GM18499 (cell line): ENCODE results near the gene TNFSF10.

Experiments
- ATAC-seq: cut with Tn5 transposase; IDR thresholded peaks from one replicate; pipeline ENCODE4 v1.9.1; 2021; ENCODE audit warnings: moderate number of reproducible peaks; ENCODE audit not compliant: insufficient read depth, unreplicated experiment

The TNFSF10 gene

DNA sequence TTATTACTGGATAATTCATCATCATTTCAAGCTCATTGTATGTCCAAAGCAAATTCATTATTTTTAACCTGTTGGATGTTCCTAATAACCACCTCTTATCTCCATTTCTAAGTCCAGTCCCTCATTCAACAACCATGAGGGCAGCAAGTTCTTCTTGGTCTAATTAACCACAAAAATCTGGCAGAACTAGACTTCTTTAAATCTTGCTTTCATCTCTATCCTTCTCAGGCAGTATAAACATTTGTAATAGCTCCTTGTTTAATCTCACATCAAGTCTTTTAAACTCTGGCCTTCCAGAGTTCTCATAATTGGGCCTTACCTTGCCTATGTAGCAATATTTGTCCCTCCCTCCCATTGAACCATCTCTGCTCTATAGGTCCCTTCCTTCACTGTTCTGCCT, 57.9 kb downstream of the TNFSF10 start:
- no peak for ATAC-seq

DNA sequence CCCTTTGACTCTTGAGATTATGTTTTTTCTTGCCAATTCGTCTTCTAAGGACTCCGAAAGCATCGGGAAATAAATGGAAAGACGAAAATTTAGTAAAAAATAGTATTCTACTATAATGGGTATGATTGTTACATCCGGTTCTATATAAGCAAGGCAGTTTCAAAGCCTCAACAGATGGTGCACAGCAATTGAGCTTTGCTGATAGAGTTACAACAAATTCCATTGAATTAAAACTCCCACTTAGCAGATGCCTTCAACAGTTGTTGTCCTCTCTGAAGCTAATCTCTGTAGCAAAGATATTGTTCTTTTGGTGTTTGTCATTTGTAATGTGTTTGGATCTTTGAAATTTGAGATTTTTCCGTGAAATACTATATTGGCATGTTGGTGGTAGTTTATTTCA, 58.9 kb downstream of the TNFSF10 start:
- no peak for ATAC-seq

DNA sequence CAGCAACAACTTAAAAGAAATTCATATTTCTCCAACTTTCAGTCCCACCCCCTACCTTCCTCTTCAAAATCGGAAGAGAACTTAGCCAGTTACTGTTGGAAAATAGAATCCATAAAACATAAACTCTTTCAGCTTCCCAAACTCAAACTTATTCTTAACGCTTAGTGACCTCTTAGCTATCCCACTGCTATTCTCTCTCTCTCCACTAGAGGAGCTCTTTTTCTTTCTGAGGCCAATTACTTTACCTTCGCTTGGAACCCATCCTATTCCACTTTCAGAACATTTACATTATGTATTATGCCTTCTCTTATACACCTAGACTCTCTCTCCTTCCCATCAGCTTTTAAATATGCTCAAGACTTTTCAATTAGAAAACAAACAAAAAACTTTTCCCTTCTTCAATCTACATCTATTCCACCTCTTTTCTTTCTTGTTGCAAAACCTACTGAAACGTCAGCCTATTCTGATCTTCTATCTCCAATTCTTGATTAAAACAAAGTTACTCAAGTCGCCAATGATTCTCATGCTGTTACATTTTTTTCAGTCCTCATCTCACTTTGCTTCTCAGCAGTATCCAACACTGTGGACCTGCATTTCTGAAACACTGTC, 61.6 kb downstream of the TNFSF10 start:
- ATAC-seq = no peak

DNA sequence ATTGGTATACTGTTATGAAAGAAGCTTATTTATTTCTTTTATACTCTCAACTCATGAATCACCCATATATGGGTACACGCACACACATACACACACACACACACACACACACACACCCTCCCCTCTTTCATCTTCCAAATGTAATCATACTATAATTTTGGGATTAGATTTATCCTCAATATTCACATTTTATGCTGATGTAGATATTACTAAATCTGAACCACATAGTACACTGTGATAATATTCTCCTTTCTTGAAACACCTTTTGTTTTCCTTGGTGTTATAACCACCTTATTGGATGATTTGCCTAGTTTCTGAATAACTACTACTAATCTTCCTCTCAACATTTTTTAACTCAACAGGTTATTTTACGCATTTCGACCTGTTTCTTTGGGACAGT, 66.8 kb downstream of the TNFSF10 start:
- no peak for ATAC-seq
